Dendritic cell treated with granulocyte-macrophage colony-stimulating factor and Interleukin-4, amounts not matched to agents 40 ng/mL and 50 ng/mL, for 4 days (primary cell): Measurements from ENCODE around the gene SYCP2L.

Experiments
- H3K27ac Mint-ChIP-seq: one replicate; pipeline ENCODE4 v1.8.0; 2022; ENCODE audit warnings: mild to moderate bottlenecking, mixed read lengths
- H3K27me3 Mint-ChIP-seq: one replicate; pipeline ENCODE4 v1.8.0; 2022; ENCODE audit warnings: mild to moderate bottlenecking, mixed read lengths
- H3K36me3 Mint-ChIP-seq: one replicate; pipeline ENCODE4 v1.8.0; 2022; ENCODE audit warnings: low read depth, mixed read lengths
- H3K4me1 Mint-ChIP-seq: one replicate; pipeline ENCODE4 v1.8.0; 2022; ENCODE audit warnings: low read depth, mixed read lengths
- H3K4me3 Mint-ChIP-seq: one replicate; pipeline ENCODE4 v1.8.0; 2022; ENCODE audit warnings: mild to moderate bottlenecking, moderate library complexity, mixed read lengths
- H3K9me3 Mint-ChIP-seq: one replicate; pipeline ENCODE4 v1.8.0; 2022; ENCODE audit warnings: mixed read lengths
- intact Hi-C: fragments of 100-400 bp; cut with micrococcal nuclease; formaldehyde crosslinking; loops from one replicate; pipeline ENCODE4 v1.15.0; 2022

Gene SYCP2L

DNA sequence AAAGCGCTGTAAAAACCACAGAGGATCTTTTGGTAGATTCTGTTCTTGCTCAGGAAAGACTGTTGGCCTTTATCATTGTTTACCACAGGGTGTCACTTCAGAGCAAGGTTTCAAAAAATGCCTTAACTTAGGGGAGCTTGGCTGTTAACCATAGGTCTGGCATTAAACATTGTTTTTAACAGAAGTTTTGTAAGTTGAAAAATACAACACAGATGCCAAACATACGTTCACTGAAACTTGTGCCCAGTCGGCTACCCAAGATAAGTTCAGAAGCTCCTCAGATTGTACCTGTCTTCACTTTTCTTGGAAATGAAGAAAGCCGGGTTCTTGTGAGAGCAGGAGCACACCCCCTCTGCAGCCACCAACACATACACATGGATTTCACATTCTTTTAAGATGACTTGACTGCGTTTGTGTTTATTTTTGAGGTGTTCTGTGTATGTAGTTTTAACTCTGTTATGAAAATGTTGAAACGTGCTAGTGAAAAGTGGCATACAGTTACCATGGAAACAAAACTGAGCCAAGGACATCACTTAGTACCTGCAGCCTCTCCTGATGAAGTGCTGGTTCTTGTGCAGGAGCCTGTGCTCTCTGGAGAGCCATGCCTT lies 64.9 kb downstream of the SYCP2L start:
- intact Hi-C loops: loop anchor here (10.0 kb wide), 1 partner anchor 113 kb away; no protein-coding TSS in a partner anchor
- Mint-ChIP-seq H3K4me3 (no peak overlapping the region), H3K9me3 (peaks cover 8% of the 10 kb centered on the region), H3K36me3 (no peaks in the 10 kb centered on the region), H3K4me1 (no peaks in the 10 kb centered on the region), H3K27ac (no peak overlapping the region), H3K27me3 (peaks cover 12% of the 10 kb centered on the region)

DNA sequence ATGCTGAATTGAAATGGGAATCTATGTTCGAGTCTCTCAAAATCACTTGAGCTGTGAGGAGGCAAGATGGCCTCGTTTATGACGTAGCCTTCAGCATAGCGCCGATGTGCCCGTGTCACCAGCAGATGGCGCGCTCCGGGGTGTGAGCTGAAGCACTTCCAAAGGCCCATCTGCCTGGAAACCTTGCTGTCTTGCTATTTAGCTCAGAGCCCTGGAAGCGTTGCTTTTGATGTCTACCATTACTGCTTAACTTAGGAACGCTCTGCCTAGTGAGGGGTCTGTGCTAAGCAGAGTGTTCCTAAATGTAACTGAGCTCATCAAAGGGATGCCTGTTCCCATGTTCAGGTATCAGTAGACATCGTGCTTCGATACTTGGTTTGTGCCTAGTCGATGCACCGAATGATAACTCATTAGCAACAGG lies 67.7 kb downstream of the SYCP2L start:
- peaks cover 7% of the 10 kb centered on the region for H3K27me3 Mint-ChIP-seq
- H3K9me3 Mint-ChIP-seq: peaks cover 8% of the 10 kb centered on the region
- H3K27ac Mint-ChIP-seq: no peak overlapping the region
- no peaks in the 10 kb centered on the region for H3K36me3 Mint-ChIP-seq
- no peak overlapping the region for H3K4me3 Mint-ChIP-seq
- H3K4me1 Mint-ChIP-seq: no peaks in the 10 kb centered on the region
- intact Hi-C loops: loop anchor here (10.0 kb wide), 1 partner anchor 110 kb away; no protein-coding TSS in a partner anchor

DNA sequence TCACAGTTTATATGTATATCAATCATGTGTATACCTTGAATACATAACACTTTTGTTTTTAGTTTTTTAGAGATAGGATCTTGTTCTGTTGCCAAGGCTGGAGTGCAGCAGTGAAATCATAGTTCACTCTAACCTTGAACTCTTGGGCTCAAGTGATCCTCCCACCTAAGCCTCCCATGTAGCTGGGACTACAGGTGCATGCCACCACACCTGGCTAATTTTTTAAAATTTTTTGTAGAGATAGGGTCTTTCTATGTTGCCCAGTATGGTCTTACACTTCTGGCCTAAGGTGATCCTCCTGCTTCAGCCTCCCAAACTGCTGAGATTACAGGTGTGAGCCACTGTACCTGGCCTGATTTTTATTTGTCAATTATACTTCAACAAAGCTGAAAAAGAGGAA lies 69.9 kb downstream of the SYCP2L start:
- Mint-ChIP-seq H3K27ac (no peak overlapping the region), H3K4me1 (no peaks in the 10 kb centered on the region), H3K4me3 (no peak overlapping the region), H3K27me3 (peaks cover 9% of the 10 kb centered on the region), H3K9me3 (peaks cover 8% of the 10 kb centered on the region), H3K36me3 (no peaks in the 10 kb centered on the region)
- intact Hi-C loops: loop anchor here (10.0 kb wide), 1 partner anchor 108 kb away; no protein-coding TSS in a partner anchor

DNA sequence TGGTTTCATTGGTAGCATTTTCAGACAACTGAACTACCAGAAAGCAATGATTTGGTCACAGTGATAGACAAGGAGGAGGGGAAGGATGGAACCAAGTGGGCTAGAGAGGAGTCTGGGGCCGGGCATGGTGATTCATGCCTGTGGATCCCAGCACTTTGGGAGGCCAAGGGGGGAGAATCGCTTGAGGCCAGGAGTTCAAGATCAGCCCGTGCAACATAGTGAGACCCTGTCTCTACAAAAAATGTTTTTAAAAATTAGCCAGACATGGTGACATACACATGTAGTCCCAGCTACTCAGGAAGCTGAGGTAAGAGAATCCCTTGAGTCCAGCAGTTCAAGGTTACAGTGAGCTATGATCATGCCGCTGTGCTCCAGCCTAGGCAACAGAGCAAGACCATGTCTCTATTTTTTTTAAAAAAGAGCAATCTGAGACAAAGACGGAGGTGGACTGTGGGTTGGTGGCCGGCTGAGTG lies 70.6 kb downstream of the SYCP2L start:
- Mint-ChIP-seq H3K9me3 (peaks cover 8% of the 10 kb centered on the region), H3K36me3 (no peaks in the 10 kb centered on the region), H3K4me3 (no peak overlapping the region), H3K4me1 (no peaks in the 10 kb centered on the region), H3K27me3 (peaks cover 8% of the 10 kb centered on the region), H3K27ac (no peak overlapping the region)
- intact Hi-C loops: loop anchor here (10.0 kb wide), 1 partner anchor 107 kb away; no protein-coding TSS in a partner anchor

DNA sequence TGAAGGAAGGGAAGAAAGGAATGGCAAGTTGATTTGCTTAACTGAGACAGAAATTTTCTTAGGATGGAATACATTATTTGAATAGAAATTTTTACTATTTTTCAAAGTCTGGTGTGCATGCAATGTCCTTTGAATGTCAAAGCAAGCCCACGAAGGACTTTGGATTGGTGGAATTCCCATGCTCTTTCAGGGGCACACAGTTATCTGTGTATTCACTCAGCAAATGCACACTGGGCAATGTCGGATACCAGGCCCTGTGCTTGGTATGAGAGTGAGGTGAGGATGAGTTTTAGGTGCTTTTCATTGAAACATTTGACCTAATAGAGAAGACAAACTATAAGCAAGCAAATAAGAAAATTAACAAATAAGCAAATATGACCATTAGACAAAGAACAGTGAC lies 73.3 kb downstream of the SYCP2L start:
- H3K9me3 Mint-ChIP-seq: no peaks in the 10 kb centered on the region
- no peaks in the 10 kb centered on the region for H3K4me1 Mint-ChIP-seq
- peaks cover 5% of the 10 kb centered on the region for H3K27me3 Mint-ChIP-seq
- no peaks in the 10 kb centered on the region for H3K36me3 Mint-ChIP-seq
- intact Hi-C loops: no loop called here
- no peak overlapping the region for H3K27ac Mint-ChIP-seq
- H3K4me3 Mint-ChIP-seq: no peak overlapping the region

DNA sequence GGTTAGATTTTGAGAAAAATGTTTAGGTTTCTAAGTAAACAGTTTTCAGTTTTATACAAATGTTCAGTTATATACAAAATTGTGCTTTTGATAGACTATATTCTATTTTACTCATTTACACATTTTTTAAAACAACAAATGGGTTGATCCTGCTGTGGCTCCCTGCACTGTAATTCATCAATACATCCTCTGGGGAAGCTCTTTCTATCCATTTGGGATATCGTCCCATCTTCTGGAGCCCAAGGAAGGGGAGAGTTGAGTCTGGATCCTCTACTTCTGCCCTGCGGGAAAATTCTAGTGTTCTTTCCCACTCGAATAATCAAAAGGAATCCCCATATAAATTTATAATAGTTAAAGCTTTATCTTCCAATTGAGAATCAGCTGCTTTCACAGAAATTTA lies 75.0 kb downstream of the SYCP2L start:
- no peaks in the 10 kb centered on the region for H3K9me3 Mint-ChIP-seq

DNA sequence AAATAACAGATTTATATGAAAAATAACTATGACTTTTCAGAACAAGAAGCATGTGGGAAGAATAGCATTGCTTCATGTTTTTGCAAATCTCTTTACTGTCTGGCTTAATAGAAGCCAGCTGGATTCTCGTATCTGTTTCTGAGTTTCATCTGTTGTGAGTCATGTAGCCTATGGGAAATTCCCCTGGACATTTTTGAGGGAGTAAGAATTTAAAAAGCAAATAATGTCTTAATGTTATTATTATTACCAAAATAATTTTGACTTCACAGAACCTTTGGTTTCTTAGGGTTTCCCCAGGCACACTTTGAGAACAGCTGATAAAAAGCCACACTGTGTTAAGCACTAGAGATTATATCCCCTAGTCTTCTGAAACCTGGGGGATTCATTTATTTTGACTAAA lies 75.8 kb downstream of the SYCP2L start:
- no peak overlapping the region for H3K27ac Mint-ChIP-seq
- H3K27me3 Mint-ChIP-seq: peaks cover 5% of the 10 kb centered on the region

More for the DNA sequence above, 75.0 kb downstream of the SYCP2L start:
- intact Hi-C loops: no loop called here
- no peak overlapping the region for H3K4me3 Mint-ChIP-seq
- H3K4me1 Mint-ChIP-seq: no peaks in the 10 kb centered on the region
- H3K27me3 Mint-ChIP-seq: peaks cover 5% of the 10 kb centered on the region
- no peaks in the 10 kb centered on the region for H3K36me3 Mint-ChIP-seq
- no peak overlapping the region for H3K27ac Mint-ChIP-seq

DNA sequence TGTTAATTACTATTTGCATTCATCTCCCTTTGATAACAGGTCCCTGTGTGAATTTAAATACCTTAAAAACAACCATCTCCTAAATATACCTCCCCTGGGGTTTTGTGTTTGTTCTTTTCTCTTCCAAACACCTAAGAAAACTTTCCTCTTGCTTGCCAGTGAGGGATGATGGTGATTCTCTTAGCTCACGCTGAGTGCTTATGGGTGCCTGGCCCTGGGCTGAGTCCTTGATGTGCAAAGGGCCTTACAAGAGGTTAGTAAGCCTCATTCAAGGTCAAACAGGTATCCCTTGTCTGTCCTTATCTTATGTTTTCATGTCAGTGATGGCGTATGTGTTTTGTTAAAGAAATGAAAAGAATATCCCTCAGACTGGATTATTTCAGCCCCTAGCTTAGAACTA lies 76.3 kb downstream of the SYCP2L start:
- H3K36me3 Mint-ChIP-seq: no peaks in the 10 kb centered on the region
- H3K9me3 Mint-ChIP-seq: no peaks in the 10 kb centered on the region
- intact Hi-C loops: no loop called here

More for the DNA sequence above, 75.8 kb downstream of the SYCP2L start:
- Mint-ChIP-seq H3K4me3 (no peak overlapping the region), H3K36me3 (no peaks in the 10 kb centered on the region), H3K9me3 (no peaks in the 10 kb centered on the region), H3K4me1 (no peaks in the 10 kb centered on the region)
- intact Hi-C loops: no loop called here

DNA sequence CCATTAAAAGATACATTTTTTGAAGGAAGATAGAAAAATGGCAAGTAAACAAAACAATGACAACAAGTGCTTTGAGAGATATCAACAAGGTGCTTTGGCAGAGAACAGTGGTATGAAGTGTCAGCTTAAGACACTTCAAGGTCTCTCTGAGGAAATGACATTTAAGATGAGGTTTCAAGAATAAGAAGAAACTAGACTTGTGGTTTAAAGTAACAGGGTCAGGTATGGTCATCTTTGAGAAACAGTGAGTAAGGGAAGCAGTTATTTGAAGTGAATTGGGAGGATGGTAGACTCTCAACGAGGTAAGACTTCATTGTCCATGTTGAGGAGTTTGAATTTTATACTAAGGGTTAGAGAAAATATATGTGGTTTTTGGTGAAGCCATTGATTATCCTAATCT lies 77.8 kb downstream of the SYCP2L start:
- H3K4me3 Mint-ChIP-seq: no peak overlapping the region
- no peaks in the 10 kb centered on the region for H3K4me1 Mint-ChIP-seq
- intact Hi-C loops: no loop called here
- no peaks in the 10 kb centered on the region for H3K9me3 Mint-ChIP-seq
- H3K36me3 Mint-ChIP-seq: no peaks in the 10 kb centered on the region
- no peak overlapping the region for H3K27ac Mint-ChIP-seq
- H3K27me3 Mint-ChIP-seq: peaks cover 9% of the 10 kb centered on the region

More for the DNA sequence above, 76.3 kb downstream of the SYCP2L start:
- Mint-ChIP-seq H3K27me3 (peaks cover 5% of the 10 kb centered on the region), H3K27ac (no peak overlapping the region), H3K4me1 (no peaks in the 10 kb centered on the region), H3K4me3 (no peak overlapping the region)

DNA sequence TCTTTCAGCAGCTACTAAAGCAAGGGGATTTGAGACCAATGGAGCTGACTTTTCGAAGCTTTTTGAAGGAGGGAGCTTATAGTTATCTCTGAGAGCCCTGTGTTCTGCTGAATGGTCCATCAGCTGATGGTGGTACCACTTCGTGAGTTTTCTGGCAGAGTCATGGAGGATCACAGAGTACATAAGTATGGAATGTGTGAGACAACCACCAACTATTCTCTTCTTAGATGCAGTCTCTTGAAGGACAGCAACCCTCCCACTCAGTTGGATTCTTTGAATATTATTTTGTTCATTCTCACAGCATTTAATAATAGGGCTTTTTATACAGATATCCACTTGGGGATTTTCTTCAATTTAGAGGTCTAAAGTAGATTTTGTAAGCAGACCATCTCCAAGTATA lies 81.9 kb downstream of the SYCP2L start:
- intact Hi-C loops: no loop called here
- no peaks in the 10 kb centered on the region for H3K36me3 Mint-ChIP-seq
- no peak overlapping the region for H3K4me3 Mint-ChIP-seq
- H3K9me3 Mint-ChIP-seq: no peaks in the 10 kb centered on the region
- no peaks in the 10 kb centered on the region for H3K4me1 Mint-ChIP-seq
- H3K27me3 Mint-ChIP-seq: peaks cover 4% of the 10 kb centered on the region
- H3K27ac Mint-ChIP-seq: no peak overlapping the region

DNA sequence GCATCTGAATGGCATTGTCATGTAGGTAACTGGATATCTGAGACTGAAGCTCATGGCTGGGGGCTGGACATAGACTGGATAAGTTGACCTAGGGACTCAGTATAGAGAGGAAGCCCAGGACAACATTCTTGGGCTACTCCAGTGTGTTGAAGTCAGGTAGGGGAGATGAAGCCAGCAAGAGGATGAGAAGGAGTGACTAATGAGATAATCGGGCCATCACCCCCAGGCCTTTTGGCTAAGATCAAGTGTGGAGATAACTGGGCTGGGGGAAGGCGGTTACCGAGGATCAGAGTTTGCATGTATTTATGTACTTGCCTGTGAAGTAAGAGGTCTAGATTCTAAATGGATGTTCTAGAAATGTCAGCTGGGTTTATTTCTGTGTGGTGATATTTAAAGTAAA lies 83.9 kb downstream of the SYCP2L start:
- no peaks in the 10 kb centered on the region for H3K9me3 Mint-ChIP-seq
- H3K27me3 Mint-ChIP-seq: peaks cover 4% of the 10 kb centered on the region
- intact Hi-C loops: no loop called here
- H3K4me1 Mint-ChIP-seq: no peaks in the 10 kb centered on the region
- no peak overlapping the region for H3K27ac Mint-ChIP-seq
- H3K4me3 Mint-ChIP-seq: no peak overlapping the region
- H3K36me3 Mint-ChIP-seq: no peaks in the 10 kb centered on the region

DNA sequence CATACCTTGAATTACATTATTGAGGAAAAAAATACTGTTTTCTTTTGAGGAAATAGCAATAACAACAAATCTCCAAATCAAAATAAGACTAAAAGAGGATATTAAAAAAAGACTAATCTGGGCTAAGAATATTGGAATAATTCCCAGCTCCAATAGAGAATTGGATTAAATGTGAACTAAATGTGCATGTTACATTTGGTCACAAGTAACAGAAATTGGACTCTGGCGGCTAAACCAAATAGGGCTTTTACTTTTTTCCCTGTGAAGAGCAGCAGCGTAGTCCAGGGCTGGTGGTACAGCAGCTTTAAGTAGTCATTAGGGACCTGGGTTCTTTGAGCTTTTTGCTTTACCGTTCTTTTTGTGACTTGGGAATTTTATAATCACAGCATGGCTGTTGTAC lies 85.3 kb downstream of the SYCP2L start:
- Mint-ChIP-seq H3K36me3 (no peaks in the 10 kb centered on the region), H3K27me3 (peaks cover 4% of the 10 kb centered on the region), H3K27ac (no peak overlapping the region), H3K4me1 (no peaks in the 10 kb centered on the region), H3K9me3 (no peaks in the 10 kb centered on the region), H3K4me3 (no peak overlapping the region)
- intact Hi-C loops: no loop called here

DNA sequence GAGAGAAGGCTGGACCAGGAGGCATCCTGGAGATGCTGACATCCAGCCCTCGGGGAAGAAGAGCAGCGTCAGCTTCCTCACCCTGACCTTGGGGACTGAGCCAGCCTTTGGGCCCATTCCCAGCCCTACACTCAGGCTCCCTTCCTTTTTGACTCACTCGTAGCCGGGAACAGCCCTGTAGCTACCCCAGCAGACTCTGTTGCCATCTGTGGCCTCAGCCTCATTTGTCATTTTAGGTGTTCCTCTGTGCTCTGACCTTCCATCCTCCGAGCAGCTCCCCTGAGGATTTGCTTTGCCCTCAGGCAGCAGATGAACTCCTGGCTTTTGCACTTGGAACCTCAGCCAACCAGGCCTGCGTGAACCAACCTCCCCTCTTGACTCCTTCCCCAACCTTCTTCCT lies 89.7 kb downstream of the SYCP2L start:
- intact Hi-C loops: no loop called here
- Mint-ChIP-seq H3K27ac (no peak overlapping the region), H3K36me3 (no peaks in the 10 kb centered on the region), H3K9me3 (no peaks in the 10 kb centered on the region), H3K4me1 (no peaks in the 10 kb centered on the region), H3K4me3 (no peak overlapping the region), H3K27me3 (peaks cover 5% of the 10 kb centered on the region)

DNA sequence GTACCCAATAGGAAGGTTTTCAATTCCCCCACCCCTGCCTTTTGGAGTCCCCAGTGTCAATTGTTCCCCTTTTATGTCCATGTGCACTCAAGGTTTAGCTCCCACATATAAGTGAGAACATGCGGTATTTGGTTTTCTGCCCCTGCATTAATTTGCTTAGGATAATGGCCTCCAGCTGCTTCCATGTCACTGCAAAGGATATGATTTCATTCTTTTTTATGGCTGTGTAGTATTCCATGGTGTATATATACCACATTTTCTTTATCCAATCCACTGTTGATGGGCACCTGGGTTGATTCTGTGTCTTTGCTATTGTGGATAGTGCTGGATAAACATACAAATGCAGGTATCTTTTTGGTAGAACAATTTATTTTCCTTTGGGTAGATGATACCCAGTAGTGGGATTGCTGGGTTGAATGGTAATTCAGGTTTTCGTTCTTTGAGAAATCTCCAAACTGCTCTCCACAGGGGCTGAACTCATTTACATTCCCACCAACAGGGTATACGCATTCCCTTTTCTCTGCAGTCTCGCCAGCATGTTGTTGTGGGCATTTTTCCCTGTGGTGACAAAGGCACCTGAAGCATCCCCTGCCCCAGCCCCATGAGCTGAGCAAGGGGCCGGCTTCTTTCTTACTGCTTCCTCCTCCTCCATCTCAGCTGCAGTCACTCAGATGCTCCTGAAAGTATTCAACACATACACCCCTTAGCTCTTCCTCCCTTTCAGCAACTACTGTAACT lies 90.5 kb downstream of the SYCP2L start:
- Mint-ChIP-seq H3K27ac (no peak overlapping the region), H3K36me3 (no peaks in the 10 kb centered on the region), H3K9me3 (no peaks in the 10 kb centered on the region), H3K4me1 (no peaks in the 10 kb centered on the region), H3K4me3 (no peak overlapping the region), H3K27me3 (peaks cover 7% of the 10 kb centered on the region)
- intact Hi-C loops: no loop called here
